ENCODE data around the gene CLEC4C. TPM values are rescaled to one million over a fixed set of nuclear protein-coding genes. Genes with fewer than 3 reads are reported as not detected.

CLEC4C gene
- polyA plus RNA-seq, 4 donors, result 0.07 TPM; not detected in 3

DNA sequence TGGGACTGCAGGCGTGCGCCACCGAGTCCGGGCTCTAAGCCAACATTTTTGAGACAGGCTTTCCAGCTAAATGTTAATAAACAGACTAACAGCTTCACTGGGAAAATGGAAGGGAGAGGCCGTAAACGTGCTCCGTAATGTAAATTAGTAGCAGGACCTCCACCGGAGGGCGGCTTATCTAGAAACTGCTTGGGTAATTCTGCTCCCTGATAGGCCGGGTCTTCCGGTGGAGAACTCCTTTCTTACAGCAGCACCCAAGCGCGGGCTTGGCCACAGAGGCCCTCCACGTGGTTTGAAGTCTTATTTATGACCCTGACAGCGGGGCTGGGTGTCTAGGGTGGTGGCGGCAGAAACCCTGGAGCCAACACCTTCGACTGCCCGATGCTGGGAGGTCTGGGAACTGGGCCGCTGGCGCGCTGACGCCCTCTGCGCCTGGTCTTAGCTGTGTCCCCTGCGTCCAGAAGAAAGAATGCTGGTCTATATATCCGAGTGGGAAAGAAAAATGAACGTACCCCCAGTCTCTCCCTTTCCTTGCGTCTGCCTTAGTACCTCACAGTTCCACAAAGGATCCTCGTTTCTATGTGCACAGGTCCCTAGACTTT, 34.2 kb downstream of the CLEC4C start:
- Histone ChIP-seq H3K27me3 (ENCODE audit: control insufficient read depth in 3 of 3, insufficient read depth in 3 of 3, low read length in 3 of 3) (no peaks in the 10 kb centered on the region), H3K4me3 (ENCODE audit: low read depth in 1 of 3, low read length in 3 of 3) (no peak overlapping the region), H3K4me1 (ENCODE audit: control insufficient read depth in 3 of 3, insufficient read depth in 2 of 3, low read depth in 1 of 3, low read length in 2 of 3) (no peaks in the 10 kb centered on the region), H3K9me3 (ENCODE audit: control insufficient read depth in 2 of 2, insufficient read depth in 1 of 2, low read depth in 1 of 2, low read length in 1 of 2) (no peaks in the 10 kb centered on the region), H3K36me3 (ENCODE audit: control insufficient read depth in 3 of 3, insufficient read depth in 2 of 3, low read depth in 1 of 3, low read length in 3 of 3) (no peaks in the 10 kb centered on the region), H3K27ac (ENCODE audit: low read depth in 1 of 3, low read length in 2 of 3) (no peak overlapping the region)
- 89 to 91% (median 90%) methylated on average over 28 of the region's 28 CpGs for WGBS, 3 donors
- DNase-seq, result no peak
- no peak for FAIRE-seq

DNA sequence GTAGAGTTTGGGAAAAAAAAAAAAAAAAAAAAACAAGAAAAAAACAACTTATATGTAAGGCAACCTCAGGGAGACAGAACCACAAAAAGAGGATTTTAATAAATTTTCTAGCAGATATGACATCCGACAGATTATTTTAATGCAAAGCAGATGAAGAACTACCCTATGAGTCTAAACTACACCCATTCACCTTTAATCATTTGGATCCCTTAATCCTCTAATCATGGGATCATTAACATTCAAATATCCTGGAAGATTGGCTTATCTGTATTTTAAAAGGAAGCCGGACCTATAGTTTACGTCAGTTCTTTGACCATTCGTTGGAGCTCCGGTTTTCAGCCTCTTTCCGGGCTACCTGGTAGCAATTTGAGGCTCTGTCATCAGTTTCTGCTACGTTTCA, 36.0 kb downstream of the CLEC4C start, which contains the start of gene DPPA3:
DPPA3 (plus strand) TSS at position 301 of the 400 bp plus-strand sequence. CDS start 138 bp downstream, outside the sequence.
- H3K4me3 ChIP-seq (ENCODE audit: low read depth in 1 of 3, low read length in 3 of 3), result no peak within 1 kb of the TSS
- no peaks in the 10 kb centered on the region for H3K27me3 ChIP-seq (ENCODE audit: control insufficient read depth in 3 of 3, insufficient read depth in 3 of 3, low read length in 3 of 3)
- 42 to 64% (median 50%) methylated on average over 7 of the region's 7 CpGs for WGBS, 3 donors
- no peak within 1 kb of the TSS for H3K27ac ChIP-seq (ENCODE audit: low read depth in 1 of 3, low read length in 2 of 3)
- H3K9me3 ChIP-seq (ENCODE audit: control insufficient read depth in 2 of 2, insufficient read depth in 1 of 2, low read depth in 1 of 2, low read length in 1 of 2), result no peaks in the 10 kb centered on the region
- FAIRE-seq, result no peak
- no peak for DNase-seq
- H3K4me1 ChIP-seq (ENCODE audit: control insufficient read depth in 3 of 3, insufficient read depth in 2 of 3, low read depth in 1 of 3, low read length in 2 of 3), result no peaks in the 10 kb centered on the region
- no peaks in the 10 kb centered on the region for H3K36me3 ChIP-seq (ENCODE audit: control insufficient read depth in 3 of 3, insufficient read depth in 2 of 3, low read depth in 1 of 3, low read length in 3 of 3)

DNA sequence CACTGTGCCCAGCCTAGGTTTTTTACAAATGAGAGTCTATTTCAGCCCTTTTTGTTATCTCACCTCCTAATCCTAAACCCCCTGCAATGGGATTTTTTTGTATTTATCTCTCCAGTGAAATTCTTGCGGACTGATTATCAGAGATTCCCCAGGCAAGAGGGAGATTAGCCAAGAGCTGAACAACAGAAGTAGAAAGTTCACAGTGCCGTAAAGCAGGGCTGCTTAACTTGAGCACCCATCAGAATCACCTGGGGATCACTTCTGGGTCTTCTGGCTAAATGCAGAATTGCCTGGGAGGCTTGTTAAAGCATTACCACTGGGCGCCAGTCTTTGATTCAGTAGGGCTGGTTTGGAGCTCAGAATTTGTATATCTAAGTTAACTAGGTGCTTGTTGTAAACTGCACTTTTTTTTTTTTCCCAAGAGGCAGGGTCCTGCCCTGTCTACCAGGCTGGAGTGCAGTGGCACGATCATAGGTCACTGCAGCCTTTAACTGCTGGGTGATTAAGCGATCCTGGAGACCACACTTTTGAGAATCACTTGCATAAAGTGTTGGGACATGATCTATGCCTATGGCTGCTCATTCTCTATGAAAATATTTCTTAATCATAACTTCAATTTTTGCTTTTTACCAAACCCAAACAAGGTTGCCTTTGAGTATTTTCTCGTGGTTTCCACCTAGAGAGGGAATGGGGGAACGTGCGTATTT, 37.1 kb downstream of the CLEC4C start:
- Histone ChIP-seq H3K4me3 (ENCODE audit: low read depth in 1 of 3, low read length in 3 of 3) (no peak overlapping the region), H3K4me1 (ENCODE audit: control insufficient read depth in 3 of 3, insufficient read depth in 2 of 3, low read depth in 1 of 3, low read length in 2 of 3) (no peaks in the 10 kb centered on the region), H3K36me3 (ENCODE audit: control insufficient read depth in 3 of 3, insufficient read depth in 2 of 3, low read depth in 1 of 3, low read length in 3 of 3) (no peaks in the 10 kb centered on the region), H3K9me3 (ENCODE audit: control insufficient read depth in 2 of 2, insufficient read depth in 1 of 2, low read depth in 1 of 2, low read length in 1 of 2) (no peaks in the 10 kb centered on the region), H3K27me3 (ENCODE audit: control insufficient read depth in 3 of 3, insufficient read depth in 3 of 3, low read length in 3 of 3) (no peaks in the 10 kb centered on the region), H3K27ac (ENCODE audit: low read depth in 1 of 3, low read length in 2 of 3) (no peak overlapping the region)
- 43 to 64% (median 52%) methylated on average over 8 of the region's 8 CpGs for WGBS, 3 donors
- FAIRE-seq, result no peak
- DNase-seq, result no peak

DNA sequence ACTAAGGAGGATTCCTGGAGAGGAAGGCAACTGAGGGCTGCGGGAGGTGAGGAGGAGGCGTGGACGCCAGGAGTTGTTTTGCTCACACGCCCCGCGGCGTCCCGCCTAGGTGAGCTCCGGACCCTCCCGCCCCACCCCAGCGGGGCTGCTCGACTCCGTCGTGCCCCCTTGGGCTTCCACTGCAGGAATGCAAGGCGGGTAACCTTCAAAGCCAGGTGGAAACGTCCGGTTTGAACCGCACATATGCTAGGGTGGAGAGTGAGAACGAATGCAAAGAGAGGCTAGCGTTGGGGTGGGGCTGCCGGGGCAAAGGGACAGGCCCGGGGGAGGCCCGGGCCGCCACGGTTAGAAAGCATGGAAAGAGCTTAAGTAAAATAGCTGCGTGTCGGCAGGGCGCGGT, 41.3 kb downstream of the CLEC4C start:
- no peaks in the 10 kb centered on the region for H3K9me3 ChIP-seq (ENCODE audit: control insufficient read depth in 2 of 2, insufficient read depth in 1 of 2, low read depth in 1 of 2, low read length in 1 of 2)
- no peaks in the 10 kb centered on the region for H3K27me3 ChIP-seq (ENCODE audit: control insufficient read depth in 3 of 3, insufficient read depth in 3 of 3, low read length in 3 of 3)
- no peak for FAIRE-seq
- no peaks in the 10 kb centered on the region for H3K36me3 ChIP-seq (ENCODE audit: control insufficient read depth in 3 of 3, insufficient read depth in 2 of 3, low read depth in 1 of 3, low read length in 3 of 3)
- DNase-seq, result no peak
- H3K4me1 ChIP-seq (ENCODE audit: control insufficient read depth in 3 of 3, insufficient read depth in 2 of 3, low read depth in 1 of 3, low read length in 2 of 3), result no peaks in the 10 kb centered on the region
- H3K4me3 ChIP-seq (ENCODE audit: low read depth in 1 of 3, low read length in 3 of 3), result no peak overlapping the region
- WGBS, 3 donors, result 81 to 91% (median 85%) methylated on average over 29 of the region's 29 CpGs
- no peak overlapping the region for H3K27ac ChIP-seq (ENCODE audit: low read depth in 1 of 3, low read length in 2 of 3)

DNA sequence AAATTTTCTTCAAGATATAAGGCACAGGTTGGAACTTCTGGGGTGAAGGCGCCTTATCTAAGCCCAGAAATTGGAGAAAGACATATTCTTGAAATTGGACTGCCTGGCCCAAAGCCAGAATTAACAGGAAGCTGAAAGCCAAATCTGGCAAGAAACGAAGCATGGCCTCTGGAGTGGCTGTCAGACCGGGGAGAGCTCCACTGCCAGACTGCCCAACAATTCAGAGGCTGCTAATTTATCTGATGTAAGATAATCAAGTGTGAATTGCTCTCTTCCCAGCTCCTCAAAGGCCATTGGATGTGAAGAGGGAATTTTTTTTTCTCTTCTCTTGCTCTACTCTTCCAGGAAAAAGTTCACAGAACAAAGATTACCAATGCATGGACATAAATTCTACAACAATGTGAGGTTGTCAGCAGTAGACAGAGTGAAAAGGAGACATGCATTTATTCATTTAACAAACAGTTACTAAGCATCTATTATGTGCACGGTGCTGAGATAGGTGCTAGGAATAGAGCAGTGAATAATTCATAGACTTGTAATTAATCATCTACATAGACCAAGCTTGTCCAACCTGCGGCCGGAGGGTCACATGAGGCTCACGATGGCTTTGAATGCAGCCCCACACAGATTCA, 51.5 kb downstream of the CLEC4C start, which contains the start of gene GDF3:
GDF3 (minus strand) TSS at position 210 of the 632 bp plus-strand sequence; CDS start at position 163, 47 bp downstream.
- Histone ChIP-seq H3K9me3 (ENCODE audit: control insufficient read depth in 2 of 2, insufficient read depth in 1 of 2, low read depth in 1 of 2, low read length in 1 of 2) (no peaks in the 10 kb centered on the region), H3K27me3 (ENCODE audit: control insufficient read depth in 3 of 3, insufficient read depth in 3 of 3, low read length in 3 of 3) (no peaks in the 10 kb centered on the region), H3K36me3 (ENCODE audit: control insufficient read depth in 3 of 3, insufficient read depth in 2 of 3, low read depth in 1 of 3, low read length in 3 of 3) (no peaks in the 10 kb centered on the region), H3K4me3 (ENCODE audit: low read depth in 1 of 3, low read length in 3 of 3) (no peak within 1 kb of the TSS), H3K27ac (ENCODE audit: low read depth in 1 of 3, low read length in 2 of 3) (no peak within 1 kb of the TSS), H3K4me1 (ENCODE audit: control insufficient read depth in 3 of 3, insufficient read depth in 2 of 3, low read depth in 1 of 3, low read length in 2 of 3) (no peaks in the 10 kb centered on the region)
- peak; percentile 27 to 30 for DNase-seq
- 32 to 37% (median 36%) methylated on average over 7 of the region's 7 CpGs for WGBS, 3 donors
- no peak for FAIRE-seq

DNA sequence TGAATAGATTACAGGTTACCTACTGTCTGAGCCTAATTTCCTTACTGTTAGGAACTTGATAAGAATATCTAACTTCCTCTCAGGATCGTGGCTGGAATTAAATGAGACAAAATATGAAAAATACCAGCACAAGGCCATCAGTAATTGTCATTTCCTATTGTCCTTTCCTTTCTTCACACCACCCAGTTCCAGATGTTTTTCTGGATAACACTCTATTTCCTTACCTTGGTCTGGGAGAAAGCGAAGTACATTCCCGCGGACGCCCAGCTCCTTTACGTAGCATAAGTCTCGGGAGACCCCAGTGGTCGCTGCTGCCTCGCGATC, 52.0 kb downstream of the CLEC4C start:
- 29 to 54% (median 30%) methylated on average over 10 of the region's 10 CpGs for WGBS, 3 donors

DNA sequence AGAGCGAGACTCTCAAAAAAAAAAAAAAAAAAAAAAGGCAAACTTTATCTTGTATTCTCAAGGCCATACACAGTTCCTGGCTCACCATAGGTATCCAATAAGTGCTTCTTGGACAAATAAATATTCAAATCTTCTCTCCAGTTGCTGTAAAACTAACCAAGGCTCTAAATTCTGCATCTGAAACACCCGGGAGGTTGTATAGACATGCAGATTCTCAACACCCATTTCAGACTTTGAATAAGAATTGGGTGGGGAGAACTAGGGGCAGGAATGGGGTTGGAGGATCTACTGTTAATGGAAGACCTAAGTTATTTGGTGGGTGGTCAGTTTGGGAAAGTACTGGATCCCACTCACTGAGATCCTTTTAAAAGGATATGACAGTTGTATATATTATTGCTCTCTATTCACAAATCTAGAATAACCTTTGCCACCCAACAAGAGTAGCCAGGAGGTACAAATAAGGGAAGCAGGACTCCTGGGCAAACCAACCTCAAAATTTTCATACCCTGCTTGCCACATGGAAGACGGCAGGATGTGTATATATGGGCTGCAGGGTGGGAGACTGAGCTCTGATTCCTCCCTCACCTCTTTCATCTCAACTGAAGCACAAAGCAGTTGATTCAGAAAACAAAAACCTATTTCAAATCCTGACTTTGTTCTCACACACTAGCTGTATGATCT, 52.5 kb downstream of the CLEC4C start:
- no peak overlapping the region for H3K27ac ChIP-seq (ENCODE audit: low read depth in 1 of 3, low read length in 2 of 3)
- no peak overlapping the region for H3K4me3 ChIP-seq (ENCODE audit: low read depth in 1 of 3, low read length in 3 of 3)
- no peaks in the 10 kb centered on the region for H3K4me1 ChIP-seq (ENCODE audit: control insufficient read depth in 3 of 3, insufficient read depth in 2 of 3, low read depth in 1 of 3, low read length in 2 of 3)
- no peaks in the 10 kb centered on the region for H3K27me3 ChIP-seq (ENCODE audit: control insufficient read depth in 3 of 3, insufficient read depth in 3 of 3, low read length in 3 of 3)
- WGBS, 3 donors, result 61 to 78% (median 67%) methylated on average over 3 of the region's 3 CpGs
- no peaks in the 10 kb centered on the region for H3K9me3 ChIP-seq (ENCODE audit: control insufficient read depth in 2 of 2, insufficient read depth in 1 of 2, low read depth in 1 of 2, low read length in 1 of 2)
- H3K36me3 ChIP-seq (ENCODE audit: control insufficient read depth in 3 of 3, insufficient read depth in 2 of 3, low read depth in 1 of 3, low read length in 3 of 3), result no peaks in the 10 kb centered on the region
- DNase-seq, result no peak
- no peak for FAIRE-seq

More for the DNA sequence above, 52.0 kb downstream of the CLEC4C start:
- H3K27ac ChIP-seq (ENCODE audit: low read depth in 1 of 3, low read length in 2 of 3), result no peak overlapping the region
- H3K4me3 ChIP-seq (ENCODE audit: low read depth in 1 of 3, low read length in 3 of 3), result no peak overlapping the region
- DNase-seq (no peak), FAIRE-seq (no peak)
- H3K27me3 ChIP-seq (ENCODE audit: control insufficient read depth in 3 of 3, insufficient read depth in 3 of 3, low read length in 3 of 3), result no peaks in the 10 kb centered on the region
- no peaks in the 10 kb centered on the region for H3K9me3 ChIP-seq (ENCODE audit: control insufficient read depth in 2 of 2, insufficient read depth in 1 of 2, low read depth in 1 of 2, low read length in 1 of 2)
- no peaks in the 10 kb centered on the region for H3K36me3 ChIP-seq (ENCODE audit: control insufficient read depth in 3 of 3, insufficient read depth in 2 of 3, low read depth in 1 of 3, low read length in 3 of 3)
- no peaks in the 10 kb centered on the region for H3K4me1 ChIP-seq (ENCODE audit: control insufficient read depth in 3 of 3, insufficient read depth in 2 of 3, low read depth in 1 of 3, low read length in 2 of 3)

DNA sequence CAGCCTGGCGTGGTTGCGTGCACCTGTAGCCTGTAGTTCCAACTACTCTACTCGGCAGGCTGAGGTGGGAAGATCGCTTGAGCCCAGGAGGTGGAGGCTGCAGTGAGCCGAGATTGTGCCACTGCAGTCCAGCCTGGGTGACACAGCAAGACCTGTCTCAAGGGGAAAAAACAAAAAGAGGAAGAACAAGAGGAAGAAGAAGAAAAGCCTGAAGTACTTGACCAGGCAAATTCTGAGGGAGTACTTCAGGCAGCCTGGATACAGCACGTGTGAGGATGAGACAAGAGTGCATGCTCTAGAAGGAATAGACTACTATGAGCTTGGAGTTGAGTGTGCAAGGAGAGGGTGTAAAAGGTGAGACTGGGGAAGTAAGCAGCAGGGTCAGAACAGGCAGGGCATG, 53.4 kb downstream of the CLEC4C start:
- 76 to 86% (median 80%) methylated on average over 6 of the region's 6 CpGs for WGBS, 3 donors
- no peaks in the 10 kb centered on the region for H3K4me1 ChIP-seq (ENCODE audit: control insufficient read depth in 3 of 3, insufficient read depth in 2 of 3, low read depth in 1 of 3, low read length in 2 of 3)
- DNase-seq, result no peak
- H3K27ac ChIP-seq (ENCODE audit: low read depth in 1 of 3, low read length in 2 of 3), result no peak overlapping the region
- no peaks in the 10 kb centered on the region for H3K9me3 ChIP-seq (ENCODE audit: control insufficient read depth in 2 of 2, insufficient read depth in 1 of 2, low read depth in 1 of 2, low read length in 1 of 2)
- no peaks in the 10 kb centered on the region for H3K27me3 ChIP-seq (ENCODE audit: control insufficient read depth in 3 of 3, insufficient read depth in 3 of 3, low read length in 3 of 3)
- FAIRE-seq, result no peak
- H3K36me3 ChIP-seq (ENCODE audit: control insufficient read depth in 3 of 3, insufficient read depth in 2 of 3, low read depth in 1 of 3, low read length in 3 of 3), result no peaks in the 10 kb centered on the region
- no peak overlapping the region for H3K4me3 ChIP-seq (ENCODE audit: low read depth in 1 of 3, low read length in 3 of 3)

Data from small intestine (tissue), 7 donors.